ENCODE data around the gene PNPLA1. TPM values are rescaled to one million over a fixed set of nuclear protein-coding genes. Genes with fewer than 3 reads are reported as not detected.

PNPLA1 gene
- polyA plus RNA-seq, 3 donors = 3.5 to 3.9 (median 3.8) TPM

- Mint-ChIP-seq H3K27me3 (ENCODE audit: low read depth in 3 of 3) (peaks cover 0 to 4% (median 3%) of the 10 kb centered on the region in 3 donors), H3K4me3 (no peak overlapping the region), H3K9me3 (peaks cover 0 to 7% (median 3%) of the 10 kb centered on the region in 7 donors), H3K4me1 (peaks cover 20% of the 10 kb centered on the region), H3K36me3 (peaks cover 69 to 87% of the 10 kb centered on the region in 2 donors), H3K27ac (no peak overlapping the region)
- 85% methylated on average over 7 of the region's 11 CpGs for WGBS (ENCODE audit: insufficient coverage)
- TF ChIP-seq, protein P1, sequence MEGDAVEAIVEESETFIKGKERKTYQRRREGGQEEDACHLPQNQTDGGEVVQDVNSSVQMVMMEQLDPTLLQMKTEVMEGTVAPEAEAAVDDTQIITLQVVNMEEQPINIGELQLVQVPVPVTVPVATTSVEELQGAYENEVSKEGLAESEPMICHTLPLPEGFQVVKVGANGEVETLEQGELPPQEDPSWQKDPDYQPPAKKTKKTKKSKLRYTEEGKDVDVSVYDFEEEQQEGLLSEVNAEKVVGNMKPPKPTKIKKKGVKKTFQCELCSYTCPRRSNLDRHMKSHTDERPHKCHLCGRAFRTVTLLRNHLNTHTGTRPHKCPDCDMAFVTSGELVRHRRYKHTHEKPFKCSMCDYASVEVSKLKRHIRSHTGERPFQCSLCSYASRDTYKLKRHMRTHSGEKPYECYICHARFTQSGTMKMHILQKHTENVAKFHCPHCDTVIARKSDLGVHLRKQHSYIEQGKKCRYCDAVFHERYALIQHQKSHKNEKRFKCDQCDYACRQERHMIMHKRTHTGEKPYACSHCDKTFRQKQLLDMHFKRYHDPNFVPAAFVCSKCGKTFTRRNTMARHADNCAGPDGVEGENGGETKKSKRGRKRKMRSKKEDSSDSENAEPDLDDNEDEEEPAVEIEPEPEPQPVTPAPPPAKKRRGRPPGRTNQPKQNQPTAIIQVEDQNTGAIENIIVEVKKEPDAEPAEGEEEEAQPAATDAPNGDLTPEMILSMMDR (IDR thresholded peaks at IDR 0.05) = no peak
- Histone ChIP-seq H3K9me3 (replicated peaks in 1 of 2; ENCODE audit: control insufficient read depth in 1 of 2, insufficient read depth in 1 of 2, low read length in 2 of 2) (no peaks in the 10 kb centered on the region), H3K4me2 (replicated peaks; ENCODE audit: extremely low read depth, low read length, poor library complexity, severe bottlenecking) (no peak overlapping the region), H3K36me3 (replicated peaks in 1 of 2; ENCODE audit: control insufficient read depth in 1 of 2, insufficient read depth in 2 of 2, low read length in 2 of 2) (peaks cover 31 to 63% of the 10 kb centered on the region in 2 donors), H3K4me3 (replicated peaks in 1 of 3; ENCODE audit: low read depth in 2 of 3, low read length in 3 of 3) (no peak overlapping the region), H3K27ac (ENCODE audit: low read depth in 1 of 2, low read length in 2 of 2) (no peak overlapping the region), H3K4me1 (ENCODE audit: control insufficient read depth in 1 of 2, insufficient read depth in 2 of 2, low read length in 2 of 2) (peaks cover 7 to 12% of the 10 kb centered on the region in 2 donors), H4K20me1 (ENCODE audit: insufficient read depth, low read length) (no peaks in the 10 kb centered on the region), H2AFZ (ENCODE audit: insufficient read depth, low read depth, low read length, poor library complexity, severe bottlenecking) (no peak overlapping the region), H3K79me2 (ENCODE audit: insufficient read depth, low read length) (no peaks in the 10 kb centered on the region), H3K9ac (ENCODE audit: insufficient read depth, low read length, poor library complexity, severe bottlenecking) (no peak overlapping the region), H3K27me3 (ENCODE audit: control insufficient read depth in 2 of 2, insufficient read depth in 2 of 2, low read length in 2 of 2) (no peaks in the 10 kb centered on the region)
- intact Hi-C loops (cut with micrococcal nuclease) = no loop called here
- DNase-seq = no peak
Observed at GRCh38 chr6:36305885-36306284, 36.0 kb downstream of the PNPLA1 start.

- peaks cover 0 to 7% (median 3%) of the 10 kb centered on the region in 7 donors for H3K9me3 Mint-ChIP-seq
- H3K4me3 Mint-ChIP-seq = no peak overlapping the region
- H4K20me1 ChIP-seq (ENCODE audit: insufficient read depth, low read length) = no peaks in the 10 kb centered on the region
- peaks cover 69 to 87% of the 10 kb centered on the region in 2 donors for H3K36me3 Mint-ChIP-seq
- no peaks in the 10 kb centered on the region for H3K9me3 ChIP-seq (replicated peaks in 1 of 2; ENCODE audit: control insufficient read depth in 1 of 2, insufficient read depth in 1 of 2, low read length in 2 of 2)
- no peak overlapping the region for H3K4me2 ChIP-seq (replicated peaks; ENCODE audit: extremely low read depth, low read length, poor library complexity, severe bottlenecking)
- peaks cover 7 to 12% of the 10 kb centered on the region in 2 donors for H3K4me1 ChIP-seq (ENCODE audit: control insufficient read depth in 1 of 2, insufficient read depth in 2 of 2, low read length in 2 of 2)
- peak overlapping the region in 1 of 7 donors; percentile 18 for H3K27ac Mint-ChIP-seq
- H3K4me3 ChIP-seq (replicated peaks in 1 of 3; ENCODE audit: low read depth in 2 of 3, low read length in 3 of 3) = no peak overlapping the region
- peaks cover 17% of the 10 kb centered on the region for H3K4me1 Mint-ChIP-seq
- H3K27me3 Mint-ChIP-seq (ENCODE audit: low read depth in 3 of 3) = peaks cover 0 to 7% (median 3%) of the 10 kb centered on the region in 3 donors
- peaks cover 31 to 63% of the 10 kb centered on the region in 2 donors for H3K36me3 ChIP-seq (replicated peaks in 1 of 2; ENCODE audit: control insufficient read depth in 1 of 2, insufficient read depth in 2 of 2, low read length in 2 of 2)
- H2AFZ ChIP-seq (ENCODE audit: insufficient read depth, low read depth, low read length, poor library complexity, severe bottlenecking) = no peak overlapping the region
- TF ChIP-seq, protein P1 (IDR thresholded peaks at IDR 0.05) = no peak
- no peak overlapping the region for H3K27ac ChIP-seq (ENCODE audit: low read depth in 1 of 2, low read length in 2 of 2)
- no CpG with 5 or more reads among the region's 7 CpGs for WGBS (ENCODE audit: insufficient coverage)
- intact Hi-C loops (cut with micrococcal nuclease) = no loop called here
- no peaks in the 10 kb centered on the region for H3K79me2 ChIP-seq (ENCODE audit: insufficient read depth, low read length)
- DNase-seq = peak in 1 of 3 donors; percentile 21
- H3K9ac ChIP-seq (ENCODE audit: insufficient read depth, low read length, poor library complexity, severe bottlenecking) = no peak overlapping the region
- H3K27me3 ChIP-seq (ENCODE audit: control insufficient read depth in 2 of 2, insufficient read depth in 2 of 2, low read length in 2 of 2) = no peaks in the 10 kb centered on the region
Observed at GRCh38 chr6:36306375-36306774, 36.5 kb downstream of the PNPLA1 start.

All from CD14-positive monocyte (primary cell).